Measurements from ENCODE around the gene IL1RL2. TPM values are rescaled to one million over a fixed set of nuclear protein-coding genes. Genes with fewer than 3 reads are reported as not detected.

IL1RL2 gene
- total RNA-seq, 1 donor from 2014 or later: not detected

Other genes with a start within 250 kb of the IL1RL2 start
- 3.6 TPM for gene IL1R2, start 195.1 kb upstream of the IL1RL2 start, total RNA-seq (ENCODE audit: insufficient read depth, low replicate concordance)
- 82.3 TPM for gene IL1R1, start 44.3 kb upstream of the IL1RL2 start, total RNA-seq (ENCODE audit: insufficient read depth, low replicate concordance)
- 4.6 TPM for gene IL1RL1, start 124.5 kb downstream of the IL1RL2 start, total RNA-seq (ENCODE audit: insufficient read depth, low replicate concordance)
- gene IL18R1, start 168.8 kb downstream of the IL1RL2 start, total RNA-seq (ENCODE audit: insufficient read depth, low replicate concordance): 6.7 TPM
- 5.5 TPM for gene IL18RAP, start 236.1 kb downstream of the IL1RL2 start, total RNA-seq (ENCODE audit: insufficient read depth, low replicate concordance)